H1 (cell line): ENCODE results near the gene HK2. TPM values are rescaled to one million over a fixed set of nuclear protein-coding genes. Genes with fewer than 3 reads are reported as not detected.

Experiments used
- CTCF ChIA-PET: fragments of 300-600 bp; sonication (Branson Sonifier 250); formaldehyde crosslinking; loops from one replicate; lab custom pipeline; 2021; ENCODE audit not compliant: partially characterized antibody; lab: Charles Lee
- POLR2A ChIA-PET: fragments of 300-600 bp; sonication (Branson Sonifier 250); formaldehyde crosslinking; loops from one replicate; lab custom pipeline; 2021; ENCODE audit warnings: inconsistent platforms; ENCODE audit not compliant: partially characterized antibody; lab: Charles Lee
- DNase-seq, 2 experiments: peaks; one replicate each; pipeline versions ENCODE4 v3.0.0 to v3.0.0-alpha.2; 2010 to 2022; ENCODE audit warnings: low spot score in 2 of 2, low read depth in 1 of 2, mixed read lengths in 1 of 2
- FAIRE-seq: peaks from 2 replicates; lab custom pipeline; 2011; peaks lifted over from hg19 to GRCh38; lab: Jason Lieb, UNC
- H2AFZ ChIP-seq: 2 replicates; pipeline ENCODE4 v1.8.1; 2012; ENCODE audit warnings: low read length, inconsistent platforms
- H2AK5ac ChIP-seq: 2 replicates; pipeline ENCODE4 v1.6.1; 2013; ENCODE audit warnings: low read depth, low read length
- H2BK120ac ChIP-seq: replicated peaks from 2 replicates; pipeline ENCODE3; 2013; ENCODE audit warnings: low read depth, low read length, inconsistent platforms
- H2BK12ac ChIP-seq: 2 replicates; pipeline ENCODE4 v1.6.1; 2013; ENCODE audit warnings: low read depth, low read length
- H2BK15ac ChIP-seq: 2 replicates; pipeline ENCODE4 v1.6.1; 2013; ENCODE audit warnings: low read length
- H2BK20ac ChIP-seq: 2 replicates; pipeline ENCODE4 v1.6.1; 2013; ENCODE audit warnings: low read length
- H2BK5ac ChIP-seq: 2 replicates; pipeline ENCODE4 v1.6.1; 2013; ENCODE audit warnings: low read depth, low read length
- H3K14ac ChIP-seq: 2 replicates; pipeline ENCODE4 v1.6.1; 2013; ENCODE audit warnings: inconsistent platforms; ENCODE audit not compliant: insufficient read length
- H3K18ac ChIP-seq: 2 replicates; pipeline ENCODE4 v1.6.1; 2013; ENCODE audit warnings: low read length; ENCODE audit errors: extremely low read depth
- H3K23ac ChIP-seq: 2 replicates; pipeline ENCODE4 v1.6.1; 2013; ENCODE audit warnings: inconsistent platforms; ENCODE audit not compliant: insufficient read length
- H3K23me2 ChIP-seq: 2 replicates; pipeline ENCODE4 v1.6.1; 2013; ENCODE audit warnings: low read depth, low read length
- H3K27ac ChIP-seq: 2 replicates; pipeline ENCODE4 v1.6.1; 2011; ENCODE audit warnings: low read depth, low read length, inconsistent platforms
- H3K27me3 ChIP-seq, 4 experiments: replicated peaks in 1 of 4; 1 replicate in 1 of 4; 2 replicates in 3 of 4; pipeline versions ENCODE4 v1.6.1 to v1.8.1; 2011 to 2013; ENCODE audit warnings: low read length in 3 of 4, mild to moderate bottlenecking in 3 of 4, inconsistent platforms in 2 of 4, mixed read lengths in 2 of 4, moderate library complexity in 1 of 4; ENCODE audit not compliant: control insufficient read depth in 3 of 4, insufficient read depth in 3 of 4; ENCODE audit errors: extremely low read depth in 1 of 4
- H3K36me3 ChIP-seq, 4 experiments: 2 replicates each; pipeline versions ENCODE4 v1.6.1 to v1.8.1; 2011 to 2013; ENCODE audit warnings: mild to moderate bottlenecking in 4 of 4, low read length in 3 of 4, moderate library complexity in 2 of 4, control low read depth in 1 of 4, inconsistent platforms in 1 of 4; ENCODE audit not compliant: insufficient read depth in 4 of 4, control insufficient read depth in 2 of 4
- H3K4ac ChIP-seq: replicated peaks from 2 replicates; pipeline ENCODE3; 2013; ENCODE audit warnings: low read length, low read depth, mixed read lengths, inconsistent platforms; ENCODE audit not compliant: insufficient read length
- H3K4me1 ChIP-seq, 4 experiments: replicated peaks in 1 of 4; 1 replicate in 1 of 4; 2 replicates in 3 of 4; pipeline versions ENCODE4 v1.6.1 to v1.8.1; 2011 to 2013; ENCODE audit warnings: low read length in 3 of 4, inconsistent platforms in 2 of 4, mixed read lengths in 1 of 4; ENCODE audit not compliant: insufficient read depth in 4 of 4, control insufficient read depth in 3 of 4
- H3K4me2 ChIP-seq, 2 experiments: 2 replicates each; pipeline versions ENCODE4 v1.6.1 to v1.8.1; 2011 to 2013; ENCODE audit warnings: low read depth in 2 of 2, low read length in 2 of 2, control low read depth in 1 of 2, inconsistent platforms in 1 of 2, mild to moderate bottlenecking in 1 of 2; ENCODE audit not compliant: insufficient read depth in 1 of 2
- H3K4me3 ChIP-seq, 4 experiments: fragments of 200-600, 300-600 bp in 1 of 4; sonication (generic), shearing (Covaris generic), sonication (Bioruptor Twin) in 1 of 4; 2 replicates each; pipeline versions ENCODE4 v1.5.1 to v1.8.1; 2011 to 2016; ENCODE audit warnings: low read length in 4 of 4, low read depth in 3 of 4, control low read depth in 2 of 4, inconsistent platforms in 2 of 4, mild to moderate bottlenecking in 2 of 4, mixed read lengths in 1 of 4, moderate library complexity in 1 of 4; ENCODE audit not compliant: insufficient read depth in 2 of 4; ENCODE audit errors: extremely low read depth in 1 of 4
- H3K56ac ChIP-seq: replicated peaks from 2 replicates; pipeline ENCODE3; 2013; ENCODE audit warnings: low read depth, mild to moderate bottlenecking, mixed read lengths, low read length, inconsistent platforms; ENCODE audit not compliant: insufficient read length
- H3K79me1 ChIP-seq: 2 replicates; pipeline ENCODE4 v1.6.1; 2013; ENCODE audit warnings: low read depth, low read length, control low read depth
- H3K79me2 ChIP-seq, 2 experiments: 2 replicates each; pipeline versions ENCODE4 v1.6.1 to v1.8.1; 2012 to 2013; ENCODE audit warnings: low read length in 2 of 2, mild to moderate bottlenecking in 2 of 2, inconsistent platforms in 1 of 2; ENCODE audit not compliant: insufficient read depth in 2 of 2, control insufficient read depth in 1 of 2
- H3K9ac ChIP-seq, 4 experiments: replicated peaks in 1 of 4; 1 replicate in 1 of 4; 2 replicates in 3 of 4; pipeline versions ENCODE4 v1.6.1 to v1.8.1; 2011 to 2013; ENCODE audit warnings: low read depth in 3 of 4, low read length in 3 of 4, control low read depth in 2 of 4, mild to moderate bottlenecking in 2 of 4, moderate library complexity in 2 of 4, inconsistent platforms in 1 of 4; ENCODE audit errors: extremely low read depth in 1 of 4
- H3K9me3 ChIP-seq, 2 experiments: 2 replicates each; pipeline versions ENCODE4 v1.6.1 to v1.8.1; 2012 to 2013; ENCODE audit warnings: mild to moderate bottlenecking in 2 of 2, moderate library complexity in 2 of 2, control low read depth in 1 of 2, inconsistent platforms in 1 of 2, low read depth in 1 of 2, low read length in 1 of 2, mixed read lengths in 1 of 2; ENCODE audit not compliant: insufficient read depth in 2 of 2
- H4K20me1 ChIP-seq, 2 experiments: replicated peaks in 1 of 2; 2 replicates each; pipeline versions ENCODE3 to v1.8.1; 2011 to 2013; ENCODE audit warnings: inconsistent platforms in 2 of 2, low read length in 2 of 2, mild to moderate bottlenecking in 1 of 2; ENCODE audit not compliant: insufficient read depth in 2 of 2, control insufficient read depth in 1 of 2
- H4K5ac ChIP-seq: 2 replicates; pipeline ENCODE4 v1.6.1; 2013; ENCODE audit warnings: low read length, low read depth, mixed read lengths, inconsistent platforms; ENCODE audit not compliant: insufficient read length
- H4K8ac ChIP-seq: 2 replicates; pipeline ENCODE4 v1.8.0; 2013; ENCODE audit warnings: mild to moderate bottlenecking, moderate library complexity, low read length, inconsistent platforms; ENCODE audit not compliant: insufficient read depth; ENCODE audit errors: extremely low read depth
- H4K91ac ChIP-seq: replicated peaks from 2 replicates; pipeline ENCODE3; 2013; ENCODE audit warnings: low read length, mixed read lengths, inconsistent platforms; ENCODE audit not compliant: insufficient read length
- BACH1 ChIP-seq: IDR thresholded peaks from 2 replicates; pipeline ENCODE4 v1.6.1; 2012; ENCODE audit warnings: low read length, improper control_type of control experiment
- CTCF ChIP-seq, 3 experiments: IDR thresholded peaks; 1 replicate in 2 of 3; 2 replicates in 1 of 3; pipeline versions ENCODE4 v1.5.1 to v1.6.1; 2011; ENCODE audit warnings: low read length in 3 of 3, mild to moderate bottlenecking in 3 of 3, inconsistent platforms in 2 of 3, low read depth in 1 of 3, moderate library complexity in 1 of 3; ENCODE audit not compliant: insufficient read depth in 1 of 3; ENCODE audit errors: control extremely low read depth in 1 of 3
- RAD21 ChIP-seq, 2 experiments: IDR thresholded peaks in 1 of 2; conservative IDR thresholded peaks in 1 of 2; 2 replicates each; pipeline ENCODE4 v1.6.1; 2011; ENCODE audit warnings: low read depth in 2 of 2, low read length in 2 of 2, improper control_type of control experiment in 1 of 2, inconsistent platforms in 1 of 2, mild to moderate bottlenecking in 1 of 2, moderate library complexity in 1 of 2
- WGBS, 2 experiments: shearing (Covaris generic) in 1 of 2; methylation state at CpG; one replicate each; pipeline versions ENCODE4 v1.1.6 to v1.1.7; 2013 to 2015; ENCODE audit warnings: low lambda C conversion rate in 2 of 2, mixed read lengths in 2 of 2, inconsistent platforms in 1 of 2, low coverage in 1 of 2, missing lambda C conversion rate in 1 of 2; ENCODE audit not compliant: insufficient replicate concordance in 2 of 2, insufficient coverage in 1 of 2, insufficient read length in 1 of 2; ENCODE audit errors: extremely low coverage in 1 of 2, missing lambda C conversion rate in 1 of 2; 5-methylcytosine and 5-hydroxymethylcytosine counted together
- polyA plus RNA-seq, 7 experiments: library from polyadenylated mRNA; depleted of rRNA in 3 of 7; stranded (reverse) in 5 of 7; unstranded in 2 of 7; fragments of >200 nt in 5 of 7; fragments of 200-250 nt in 2 of 7; gene quantifications; 1 replicate in 5 of 7; 2 replicates in 1 of 7; 4 replicates in 1 of 7; pipeline versions ENCODE4 v1.2.1 to v1.2.3, GENCODE V29; 2011 to 2013; ENCODE audit warnings: missing spikeins in 2 of 7, mixed read lengths in 2 of 7
- total RNA-seq: library from RNA; stranded (reverse); fragmentation: NEBNext Ultra II Directional; extraction: Animal tissue kit (Norgen Biotek cat#: 25700); gene quantifications from 2 replicates; pipeline ENCODE4 v1.2.1, GENCODE V29; 2021

HK2 gene
- total and polyA plus RNA-seq, 2 of the 8 experiments (the other 6 are each of a cell fraction or from before 2014, with no cell fraction given), result 22.1 to 61.9 TPM

- Histone ChIP-seq H3K4me2 (no peak overlapping the region), H3K23me2 (no peaks in the 10 kb centered on the region), H3K18ac (no peak overlapping the region; the same call in 1 of the 2 replicates), H2BK12ac (peak overlapping the region; percentile 40), H4K8ac (0 out of 2 replicates have a peak overlapping the region, but pooled peaks have one; percentile 7), H2BK5ac (peak overlapping the region; percentile 7), H4K20me1 (peaks cover 5 to 19% of the 10 kb centered on the region in 2 experiments), H3K79me2 (peaks cover 0 to 89% of the 10 kb centered on the region in 2 experiments; a peak in 3 of 4 replicates), H3K27me3 (no peaks in the 10 kb centered on the region), H2BK120ac (no peak overlapping the region), H3K27ac (peak overlapping the region; percentile 52; the same call in 1 of the 2 replicates), H2BK15ac (peak overlapping the region; percentile 48), H2AFZ (no peak overlapping the region), H3K79me1 (peaks cover 19% of the 10 kb centered on the region), H3K36me3 (peaks cover 8 to 22% (median 14%) of the 10 kb centered on the region in 4 experiments; a peak in 7 of 8 replicates), H3K14ac (no peak overlapping the region), H3K9me3 (no peaks in the 10 kb centered on the region), H3K9ac (no peak overlapping the region), H3K56ac (no peak overlapping the region), H3K4me3 (no peak overlapping the region), H4K91ac (peak overlapping the region; percentile 57)
- POLR2A ChIA-PET, result interaction anchor here (5.9 kb wide), 1 partner anchor 28 kb away, joined by 35 read pairs; the partner anchor contains the start of gene HK2
- 89% methylated on average over 20 of the region's 20 CpGs; no CpG with 5 or more reads in 1 of the 2 experiments for WGBS, 2 experiments
- no peak for FAIRE-seq
- peak in 2 of 3 experiments; percentile 3 to 48; a peak in 1 of 4 replicates for TF ChIP-seq CTCF (IDR thresholded peaks at IDR 0.05; ENCODE audit: control extremely low read depth in 1 of 3, insufficient read depth in 1 of 3, low read depth in 1 of 3, low read length in 3 of 3)
- TF ChIP-seq RAD21 (IDR thresholded peaks at IDR 0.05 in 1 of 2, conservative IDR thresholded peaks at IDR 0.05 in 1 of 2; ENCODE audit: low read depth in 2 of 2, low read length in 2 of 2), result peak in 1 of 2 experiments; percentile 23; a peak in 3 of 4 replicates
- TF ChIP-seq BACH1, result no peak
- TF ChIP-seq, all 59 proteins: peak for 2
- no peak overlapping the region for H4K5ac ChIP-seq
- no peak for DNase-seq
- H2BK20ac ChIP-seq, result no peak overlapping the region
- no peak overlapping the region for H3K23ac ChIP-seq
- no peak overlapping the region for H3K4ac ChIP-seq
- CTCF ChIA-PET, result interaction anchor here (0.7 to 4.0 kb wide), 10 partner anchors 8 to 174 kb away, joined by 3 to 27 read pairs (median 4); no protein-coding TSS in a partner anchor
- no peak overlapping the region; the same call in 1 of the 2 replicates for H2AK5ac ChIP-seq
- peaks cover 0 to 11% (median 7%) of the 10 kb centered on the region in 4 experiments for H3K4me1 ChIP-seq
Observed at GRCh38 chr2:74864728-74865722, 31.1 kb downstream of the HK2 start.
